Activated naive CD8-positive, alpha-beta T cell treated with anti-CD3 and anti-CD28 coated beads, Interleukin-2, amount 50 U/mL, for 24 hours (primary cell): ENCODE results near the gene PHF21A.
"Not testable (repeated sequence)": the region's sequence is repeated elsewhere in the genome, so short reads cannot be mapped to it uniquely, and the experiment has no call there.

Experiments used
- ATAC-seq: fragments of 150-1000 bp; cut with Tn5 transposase; one replicate; pipeline ENCODE4 v1.10.0; 2021
- DNase-seq: peaks from one replicate; pipeline ENCODE4 v3.0.0; 2021
- H3K27ac Mint-ChIP-seq: one replicate; pipeline ENCODE4 v1.8.0; 2021; ENCODE audit warnings: mild to moderate bottlenecking, mixed read lengths
- H3K27me3 Mint-ChIP-seq: one replicate; pipeline ENCODE4 v1.8.0; 2021; ENCODE audit warnings: mixed read lengths
- H3K36me3 Mint-ChIP-seq: one replicate; pipeline ENCODE4 v1.8.0; 2021; ENCODE audit warnings: low read depth, mixed read lengths
- H3K4me1 Mint-ChIP-seq: one replicate; pipeline ENCODE4 v1.8.0; 2021; ENCODE audit warnings: mixed read lengths
- H3K4me3 Mint-ChIP-seq: one replicate; pipeline ENCODE4 v1.8.0; 2021; ENCODE audit warnings: mild to moderate bottlenecking, moderate library complexity, mixed read lengths
- H3K9me3 Mint-ChIP-seq: one replicate; pipeline ENCODE4 v1.8.0; 2021; ENCODE audit warnings: mixed read lengths

The PHF21A gene

DNA sequence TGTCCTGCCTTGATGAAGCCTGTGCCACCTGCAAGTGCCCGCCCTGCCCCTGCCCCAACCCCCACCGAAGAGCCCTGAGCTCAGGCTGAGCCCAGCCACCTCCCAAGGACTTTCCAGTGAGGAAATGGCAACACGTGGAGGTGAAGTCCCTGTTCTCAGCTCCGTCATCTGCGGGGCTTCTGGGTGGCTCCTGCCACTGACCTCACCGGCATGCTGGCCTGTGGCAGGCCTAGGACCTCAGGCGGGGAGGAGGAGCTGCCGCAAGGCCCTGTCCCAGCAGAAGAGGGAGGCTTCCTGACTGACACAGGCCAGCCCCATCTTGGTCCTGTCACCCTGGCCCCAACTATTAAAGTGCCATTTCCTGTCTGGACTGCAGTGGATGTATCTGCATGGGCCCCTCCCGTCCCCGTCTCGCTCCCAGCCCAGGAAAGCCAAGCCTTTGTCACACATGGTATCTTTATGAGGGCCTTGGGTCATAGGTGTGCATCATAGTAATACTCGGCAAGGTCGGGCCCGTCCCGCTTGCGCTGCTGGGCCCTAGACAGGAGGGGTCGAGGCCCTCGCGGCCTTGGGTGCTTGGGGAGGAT is 215.1 kb downstream of the PHF21A start:
- H3K9me3 Mint-ChIP-seq, result no peaks in the 10 kb centered on the region
- H3K36me3 Mint-ChIP-seq, result peaks cover 1% of the 10 kb centered on the region
- no peak overlapping the region for H3K27ac Mint-ChIP-seq
- no peak for ATAC-seq
- DNase-seq, result no peak
- H3K4me3 Mint-ChIP-seq, result no peak overlapping the region
- H3K27me3 Mint-ChIP-seq, result no peaks in the 10 kb centered on the region
- H3K4me1 Mint-ChIP-seq, result peaks cover 7% of the 10 kb centered on the region

DNA sequence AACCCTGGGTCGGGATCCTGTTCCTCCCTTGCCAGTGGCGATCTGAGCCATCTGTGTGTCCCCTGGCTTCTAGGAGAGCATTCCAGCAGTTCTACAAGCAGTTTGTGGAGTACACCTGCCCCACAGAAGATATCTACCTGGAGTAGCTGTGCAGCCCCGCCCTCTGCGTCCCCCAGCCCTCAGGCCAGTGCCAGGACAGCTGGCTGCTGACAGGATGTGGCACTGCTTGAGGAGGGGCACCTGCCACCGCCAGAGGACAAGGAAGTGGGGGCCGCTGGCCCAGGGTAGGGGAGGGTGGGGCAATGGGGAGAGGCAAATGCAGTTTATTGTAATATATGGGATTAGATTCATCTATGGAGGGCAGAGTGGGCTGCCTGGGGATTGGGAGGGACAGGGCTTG is 215.7 kb downstream of the PHF21A start:
- H3K4me1 Mint-ChIP-seq, H3K4me3 Mint-ChIP-seq, DNase-seq, H3K27me3 Mint-ChIP-seq, H3K36me3 Mint-ChIP-seq, H3K9me3 Mint-ChIP-seq, ATAC-seq, H3K27ac Mint-ChIP-seq: not testable (repeated sequence)

DNA sequence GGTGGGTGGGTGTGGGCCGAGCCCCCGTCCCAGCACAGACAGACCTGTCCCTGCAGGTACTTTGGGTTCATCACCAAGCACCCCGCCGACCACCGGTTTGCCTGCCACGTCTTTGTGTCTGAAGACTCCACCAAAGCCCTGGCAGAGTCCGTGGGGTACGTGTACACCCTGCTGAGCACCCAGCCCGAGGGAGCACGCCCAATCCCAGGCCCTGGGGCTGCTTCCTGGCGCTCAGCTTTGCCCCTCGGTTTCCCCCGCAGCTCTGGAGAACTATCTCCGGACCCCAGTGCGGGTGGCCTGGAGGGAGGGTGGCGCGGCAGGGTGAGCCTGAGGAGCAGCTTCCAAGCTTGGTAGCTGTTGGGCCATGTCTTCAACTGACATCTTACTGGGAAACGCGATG is 216.2 kb downstream of the PHF21A start:
- Mint-ChIP-seq H3K27me3 (peaks cover 7% of the 10 kb centered on the region), H3K36me3 (no peaks in the 10 kb centered on the region), H3K9me3 (no peaks in the 10 kb centered on the region), H3K4me3 (no peak overlapping the region), H3K4me1 (peaks cover 7% of the 10 kb centered on the region), H3K27ac (no peak overlapping the region)
- ATAC-seq, result no peak
- DNase-seq, result no peak

DNA sequence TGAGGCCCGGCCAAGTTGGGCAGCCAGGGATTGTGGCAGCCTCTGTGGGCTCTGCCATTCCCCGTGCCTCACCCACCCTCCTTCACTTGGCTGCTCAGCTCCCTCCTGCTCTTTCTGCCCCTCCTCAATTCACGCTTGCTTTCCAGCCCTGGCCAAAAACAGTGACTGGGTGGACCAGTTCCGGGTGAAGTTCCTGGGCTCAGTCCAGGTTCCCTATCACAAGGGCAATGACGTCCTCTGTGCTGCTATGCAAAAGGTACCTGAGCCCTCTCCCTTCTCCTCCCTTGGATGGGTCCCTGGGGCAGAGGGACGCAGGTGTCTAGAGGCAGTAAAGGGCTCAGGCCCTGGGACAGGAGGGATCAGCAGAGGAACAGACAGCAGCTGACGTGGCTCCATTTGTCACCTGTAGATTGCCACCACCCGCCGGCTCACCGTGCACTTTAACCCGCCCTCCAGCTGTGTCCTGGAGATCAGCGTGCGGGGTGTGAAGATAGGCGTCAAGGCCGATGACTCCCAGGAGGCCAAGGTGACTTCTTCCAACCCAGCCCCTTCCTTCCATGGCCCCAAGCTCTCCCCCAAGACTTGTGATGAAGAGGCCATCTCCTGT is 216.8 kb downstream of the PHF21A start:
- Mint-ChIP-seq H3K27me3 (peaks cover 7% of the 10 kb centered on the region), H3K4me1 (peaks cover 7% of the 10 kb centered on the region), H3K4me3 (no peak overlapping the region), H3K27ac (no peak overlapping the region), H3K9me3 (no peaks in the 10 kb centered on the region), H3K36me3 (no peaks in the 10 kb centered on the region)
- DNase-seq, result no peak
- no peak for ATAC-seq

DNA sequence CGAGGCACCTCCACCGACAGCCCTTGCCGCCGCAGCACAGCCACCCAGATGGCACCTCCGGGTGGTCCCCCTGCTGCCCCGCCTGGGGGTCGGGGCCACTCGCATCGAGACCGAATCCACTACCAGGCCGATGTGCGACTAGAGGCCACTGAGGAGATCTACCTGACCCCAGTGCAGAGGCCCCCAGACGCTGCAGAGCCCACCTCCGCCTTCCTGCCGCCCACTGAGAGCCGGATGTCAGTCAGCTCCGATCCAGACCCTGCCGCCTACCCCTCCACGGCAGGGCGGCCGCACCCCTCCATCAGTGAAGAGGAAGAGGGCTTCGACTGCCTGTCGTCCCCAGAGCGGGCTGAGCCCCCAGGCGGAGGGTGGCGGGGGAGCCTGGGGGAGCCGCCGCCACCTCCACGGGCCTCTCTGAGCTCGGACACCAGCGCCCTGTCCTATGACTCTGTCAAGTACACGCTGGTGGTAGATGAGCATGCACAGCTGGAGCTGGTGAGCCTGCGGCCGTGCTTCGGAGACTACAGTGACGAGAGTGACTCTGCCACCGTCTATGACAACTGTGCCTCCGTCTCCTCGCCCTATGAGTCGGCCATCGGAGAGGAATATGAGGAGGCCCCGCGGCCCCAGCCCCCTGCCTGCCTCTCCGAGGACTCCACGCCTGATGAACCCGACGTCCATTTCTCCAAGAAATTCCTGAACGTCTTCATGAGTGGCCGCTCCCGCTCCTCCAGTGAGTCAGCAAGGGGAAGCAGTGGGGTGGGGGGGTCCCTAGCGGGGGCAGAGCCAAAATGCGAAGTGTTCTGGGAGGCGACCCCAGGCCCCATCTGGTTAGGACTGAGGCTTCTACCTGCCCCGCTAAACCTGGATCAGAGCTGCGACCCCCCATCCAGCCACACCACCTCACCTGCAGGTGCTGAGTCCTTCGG is 218.5 kb downstream of the PHF21A start:
- Mint-ChIP-seq H3K4me1 (peaks cover 10% of the 10 kb centered on the region), H3K4me3 (no peak overlapping the region), H3K27ac (no peak overlapping the region), H3K27me3 (peaks cover 14% of the 10 kb centered on the region), H3K36me3 (no peaks in the 10 kb centered on the region), H3K9me3 (no peaks in the 10 kb centered on the region)
- ATAC-seq, result no peak
- no peak for DNase-seq

DNA sequence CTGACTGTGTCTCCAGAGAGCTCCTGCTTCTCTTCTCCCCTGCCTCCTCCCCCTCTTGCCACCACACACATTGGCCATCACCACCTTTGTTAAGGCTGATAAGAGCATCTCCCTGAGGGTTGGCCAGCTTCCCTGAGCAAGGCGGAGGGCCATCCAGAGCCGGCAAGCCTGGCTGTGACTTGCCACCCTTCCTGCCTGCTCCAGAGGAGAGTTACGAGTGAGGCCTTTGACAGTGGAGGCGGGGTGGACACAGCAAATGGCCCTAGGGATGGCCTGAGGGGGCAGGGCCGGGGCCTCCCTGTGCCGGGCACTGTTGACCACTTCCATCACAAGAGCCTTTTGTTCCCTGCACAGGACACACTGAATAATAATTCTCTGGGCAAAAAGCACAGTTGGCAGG is 219.6 kb downstream of the PHF21A start:
- H3K4me1 Mint-ChIP-seq, result peaks cover 10% of the 10 kb centered on the region
- H3K4me3 Mint-ChIP-seq, result no peak overlapping the region
- no peaks in the 10 kb centered on the region for H3K36me3 Mint-ChIP-seq
- no peak overlapping the region for H3K27ac Mint-ChIP-seq
- H3K9me3 Mint-ChIP-seq, result no peaks in the 10 kb centered on the region
- ATAC-seq, result no peak
- DNase-seq, result no peak
- H3K27me3 Mint-ChIP-seq, result peaks cover 14% of the 10 kb centered on the region

DNA sequence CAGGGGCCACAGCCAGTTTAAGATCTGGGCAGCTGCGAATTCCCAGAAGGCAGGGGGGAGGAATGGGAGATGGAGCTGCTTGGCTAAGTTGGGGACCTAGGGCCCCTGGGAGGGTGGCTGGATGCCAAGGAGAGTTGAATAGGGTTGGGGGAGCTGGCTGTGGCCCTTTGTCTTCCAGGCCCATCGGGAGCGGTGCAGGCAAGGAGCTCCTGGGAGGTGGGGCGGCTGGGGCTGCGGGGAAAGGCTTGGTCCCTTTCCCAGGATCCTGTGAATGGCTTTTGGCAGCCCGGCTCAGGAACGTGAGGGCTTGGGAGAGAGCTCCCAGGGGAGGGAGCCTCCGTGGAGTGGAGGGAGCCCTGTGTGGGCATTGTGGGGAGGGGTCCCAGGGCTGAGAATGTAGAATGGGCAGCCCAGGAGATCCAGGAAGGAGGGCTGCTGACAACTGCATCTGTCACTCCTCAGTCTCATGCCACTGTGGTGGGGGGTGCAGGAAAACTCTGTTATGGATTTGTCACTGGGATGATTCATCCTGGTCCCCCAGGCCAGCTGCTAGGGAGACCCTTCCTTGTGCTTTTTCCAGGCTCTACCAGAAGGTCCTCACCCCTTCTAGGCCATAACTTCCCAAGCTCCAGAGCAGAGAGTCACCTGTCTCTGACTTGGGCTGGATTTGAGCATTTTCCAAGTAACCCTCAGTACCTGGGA is 220.2 kb downstream of the PHF21A start:
- ATAC-seq, result no peak
- Mint-ChIP-seq H3K36me3 (no peaks in the 10 kb centered on the region), H3K27me3 (peaks cover 15% of the 10 kb centered on the region), H3K4me1 (peaks cover 5% of the 10 kb centered on the region), H3K4me3 (peak overlapping the region; percentile 43), H3K27ac (no peak overlapping the region), H3K9me3 (no peaks in the 10 kb centered on the region)
- no peak for DNase-seq

DNA sequence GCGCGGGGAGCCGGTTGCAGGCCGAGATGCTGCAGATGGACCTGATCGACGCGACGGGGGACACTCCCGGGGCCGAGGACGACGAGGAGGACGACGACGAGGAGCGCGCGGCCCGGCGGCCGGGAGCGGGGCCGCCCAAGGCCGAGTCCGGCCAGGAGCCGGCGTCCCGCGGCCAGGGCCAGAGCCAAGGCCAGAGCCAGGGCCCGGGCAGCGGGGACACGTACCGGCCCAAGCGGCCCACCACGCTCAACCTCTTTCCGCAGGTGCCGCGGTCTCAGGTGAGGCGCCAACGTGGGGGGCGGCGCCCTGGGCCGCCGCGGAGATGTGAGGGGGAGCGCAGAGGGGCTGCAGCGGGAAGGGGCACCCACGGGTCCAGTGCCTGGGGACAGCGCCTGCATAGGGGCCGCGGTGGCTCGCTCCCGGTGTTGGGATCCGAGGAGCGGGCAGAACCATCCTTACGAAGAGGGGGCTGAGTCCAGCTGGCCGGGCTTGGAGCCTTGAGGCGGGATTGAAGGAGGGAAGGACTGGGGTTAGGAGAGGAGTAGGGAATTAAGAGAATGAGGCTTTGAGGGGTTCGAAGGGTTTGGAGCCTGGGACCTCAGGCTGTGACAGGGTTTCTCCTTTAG is 221.0 kb downstream of the PHF21A start:
- H3K9me3 Mint-ChIP-seq, H3K36me3 Mint-ChIP-seq, H3K4me1 Mint-ChIP-seq, DNase-seq, H3K27ac Mint-ChIP-seq, ATAC-seq: not testable (repeated sequence)
- peaks cover 18% of the 10 kb centered on the region for H3K27me3 Mint-ChIP-seq
- peak overlapping the region; percentile 43 for H3K4me3 Mint-ChIP-seq

DNA sequence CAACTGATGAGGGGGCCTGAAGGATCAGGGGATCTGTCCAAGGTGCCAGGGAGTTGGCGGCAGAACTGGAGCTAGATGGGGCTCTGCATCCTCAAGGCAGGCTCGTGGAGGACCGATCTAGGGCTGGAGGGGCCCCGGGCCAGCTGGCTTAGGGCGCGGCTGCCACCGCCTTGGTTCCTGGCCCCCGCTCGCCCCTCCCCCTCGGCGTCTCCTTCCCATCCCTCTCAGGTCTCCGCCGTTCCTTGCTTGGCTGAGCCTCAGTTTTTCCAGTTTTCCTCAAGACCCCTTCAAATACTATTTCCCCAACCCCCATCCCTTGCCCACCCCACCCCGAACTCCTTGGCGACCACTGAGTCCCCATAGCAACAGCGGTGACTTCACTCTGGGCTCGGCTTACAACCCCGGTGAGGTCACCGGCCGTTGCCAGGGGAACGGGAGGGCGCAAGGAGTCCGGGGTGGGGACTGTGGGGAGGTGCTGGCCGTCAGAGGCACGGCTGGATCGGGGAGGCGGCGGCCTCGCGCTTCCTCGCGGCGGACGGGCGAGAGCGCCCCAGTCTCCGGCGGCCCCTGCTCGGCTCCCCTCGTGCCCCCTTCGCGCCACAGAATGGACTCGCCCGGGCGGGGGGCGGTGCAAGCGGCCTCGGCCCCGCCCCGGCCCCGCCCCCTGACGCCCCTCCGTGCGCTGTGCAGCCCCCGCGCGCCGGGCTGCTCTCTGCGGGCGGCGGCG is 221.6 kb downstream of the PHF21A start:
- ATAC-seq (peak; percentile 83), DNase-seq (peak; percentile 79)
- Mint-ChIP-seq H3K36me3 (no peaks in the 10 kb centered on the region), H3K27ac (no peak overlapping the region), H3K4me3 (peak overlapping the region; percentile 34), H3K27me3 (peaks cover 25% of the 10 kb centered on the region), H3K9me3 (no peaks in the 10 kb centered on the region), H3K4me1 (peaks cover 3% of the 10 kb centered on the region)

DNA sequence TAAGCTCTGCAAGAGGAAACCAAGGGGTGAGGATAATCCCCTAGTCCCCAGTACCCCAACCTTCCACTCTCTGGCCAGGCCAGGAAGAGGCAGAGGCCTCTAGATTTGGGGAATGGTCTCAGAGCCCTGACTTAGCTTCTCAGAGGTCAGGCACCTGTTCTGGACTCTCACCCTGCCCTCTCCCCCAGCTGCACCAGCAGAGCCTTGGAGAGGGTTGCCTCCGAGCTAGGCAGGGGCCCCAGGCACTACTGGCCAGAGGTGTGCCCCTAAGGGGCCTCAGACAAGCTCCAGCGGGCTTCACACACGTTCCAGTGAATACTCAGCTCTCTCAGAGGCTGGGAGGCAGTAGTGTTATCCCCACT is 222.2 kb downstream of the PHF21A start:
- Mint-ChIP-seq H3K4me1 (peaks cover 3% of the 10 kb centered on the region), H3K4me3 (peak overlapping the region; percentile 34), H3K27me3 (peaks cover 25% of the 10 kb centered on the region), H3K27ac (no peak overlapping the region), H3K36me3 (no peaks in the 10 kb centered on the region), H3K9me3 (no peaks in the 10 kb centered on the region)
- no peak for ATAC-seq
- no peak for DNase-seq

DNA sequence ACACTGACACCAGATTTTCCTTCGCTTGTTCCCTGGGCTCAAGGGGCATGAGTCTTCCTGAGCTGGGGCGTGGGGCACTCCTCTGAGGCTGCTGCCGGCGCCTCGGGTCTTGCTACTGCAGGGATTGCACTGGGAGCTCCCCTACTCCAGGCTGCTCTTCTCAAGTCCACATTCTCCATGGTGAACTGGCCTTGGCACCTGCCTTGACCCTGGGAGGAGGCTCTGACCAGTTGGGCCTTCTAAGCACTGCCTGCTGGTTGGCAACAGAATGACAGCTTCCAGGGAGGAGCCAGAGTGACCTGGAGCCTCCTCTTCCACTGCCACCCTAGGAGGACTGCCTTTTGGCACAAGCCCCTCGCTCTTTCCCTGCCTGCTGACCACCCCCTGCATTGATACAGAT is 223.7 kb downstream of the PHF21A start:
- Mint-ChIP-seq H3K27me3 (peaks cover 25% of the 10 kb centered on the region), H3K9me3 (no peaks in the 10 kb centered on the region), H3K36me3 (no peaks in the 10 kb centered on the region), H3K27ac (no peak overlapping the region), H3K4me3 (no peak overlapping the region), H3K4me1 (peaks cover 3% of the 10 kb centered on the region)
- DNase-seq (no peak), ATAC-seq (no peak)

DNA sequence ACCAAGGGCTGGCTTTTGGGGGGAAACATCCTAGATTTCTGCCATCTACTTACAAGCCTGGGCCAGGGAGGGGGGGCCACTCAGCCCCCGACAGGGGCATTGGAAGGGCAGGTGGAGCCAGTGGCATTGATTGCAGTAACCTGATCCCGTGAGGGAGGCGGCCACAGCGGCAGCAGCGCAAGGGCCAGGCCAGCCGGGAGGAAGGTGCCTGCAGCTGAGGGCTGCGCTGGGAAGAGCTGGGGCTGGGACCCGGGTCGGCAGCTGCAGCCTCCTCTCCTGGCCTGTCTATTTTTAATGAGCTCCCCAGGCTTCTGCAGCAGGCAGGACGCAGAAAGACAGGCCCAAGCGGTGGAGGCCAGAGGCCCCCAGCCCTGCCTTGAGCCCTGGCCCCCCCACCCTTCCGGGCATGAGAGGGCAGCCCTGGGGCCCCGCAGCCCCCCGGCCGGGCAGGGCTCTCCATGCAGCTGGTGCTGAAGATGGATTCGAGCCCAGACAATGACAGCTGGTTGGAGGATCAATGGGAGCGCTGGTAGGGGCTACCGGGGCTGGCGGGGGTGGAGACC is 224.8 kb downstream of the PHF21A start:
- H3K27me3 Mint-ChIP-seq, result peaks cover 25% of the 10 kb centered on the region
- no peak overlapping the region for H3K4me3 Mint-ChIP-seq
- no peaks in the 10 kb centered on the region for H3K9me3 Mint-ChIP-seq
- no peak for DNase-seq
- ATAC-seq, result no peak
- peaks cover 3% of the 10 kb centered on the region for H3K4me1 Mint-ChIP-seq
- H3K36me3 Mint-ChIP-seq, result no peaks in the 10 kb centered on the region
- no peak overlapping the region for H3K27ac Mint-ChIP-seq

DNA sequence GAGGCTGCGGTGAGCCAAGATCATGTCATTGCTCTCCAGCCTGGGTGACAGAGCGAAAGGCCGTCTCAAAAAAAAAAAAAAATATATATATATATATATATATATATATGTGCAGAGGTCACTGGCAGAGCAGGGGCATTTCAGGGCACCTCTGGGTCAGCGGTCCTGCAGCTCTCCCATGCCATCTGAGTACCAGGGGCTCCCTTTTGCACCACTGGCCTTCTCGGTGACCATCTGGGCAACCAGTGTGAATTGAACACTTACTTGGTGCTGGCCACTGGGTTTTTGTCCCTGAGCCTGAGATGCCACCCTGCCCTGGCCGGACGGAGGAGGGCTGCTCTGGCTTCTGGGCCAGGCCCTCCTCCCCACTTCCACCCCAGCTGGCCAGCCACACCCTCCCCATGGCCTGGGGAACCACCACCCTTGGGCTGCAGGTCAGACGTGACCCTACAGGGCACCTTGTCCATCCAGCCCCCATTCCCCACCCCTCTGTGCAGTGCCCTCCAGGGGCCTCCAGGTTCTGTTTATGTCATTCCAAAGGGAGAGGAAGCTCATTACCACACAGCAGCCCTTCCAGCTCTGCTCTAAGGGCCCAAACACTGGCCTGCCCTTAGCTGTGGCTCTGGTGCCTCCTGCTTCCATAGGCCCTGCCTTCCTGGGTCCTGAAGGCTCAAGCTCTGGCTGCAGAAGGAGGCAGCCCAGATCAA is 225.5 kb downstream of the PHF21A start:
- Mint-ChIP-seq H3K36me3 (no peaks in the 10 kb centered on the region), H3K27ac (no peak overlapping the region), H3K27me3 (peaks cover 21% of the 10 kb centered on the region), H3K4me1 (peaks cover 3% of the 10 kb centered on the region), H3K4me3 (no peak overlapping the region), H3K9me3 (no peaks in the 10 kb centered on the region)
- ATAC-seq (no peak), DNase-seq (no peak)
